Gastrocnemius medialis (tissue), 4 donors: ENCODE results near the gene RPL29. TPM values are rescaled to one million over a fixed set of nuclear protein-coding genes. Genes with fewer than 3 reads are reported as not detected.
A peak's percentile ranks its signal among the peaks of the same experiment; 100 is the strongest.

Source experiments
- ATAC-seq, 2 donors: fragments of 150-250 bp; one replicate each; pipeline ENCODE4 v1.9.1; 2016
- DNase-seq, 2 donors: peaks; one replicate each; pipeline ENCODE4 v3.0.0-alpha.2; 2019
- H3K27ac ChIP-seq, 4 donors: fragments of 200-600 bp; sonication (generic); 1 replicate in 1 of 4; 2 replicates in 3 of 4; pipeline ENCODE4 v1.5.1; 2016 to 2018; ENCODE audit warnings: mild to moderate bottlenecking in 2 of 4, moderate library complexity in 1 of 4
- H3K27me3 ChIP-seq, 3 donors: fragments of 200-600 bp; sonication (generic) in 2 of 3; 1 replicate in 1 of 3; 2 replicates in 2 of 3; pipeline versions ENCODE4 v1.5.1 to v1.6.0; 2016 to 2019; ENCODE audit warnings: mild to moderate bottlenecking in 1 of 3, moderate library complexity in 1 of 3
- H3K36me3 ChIP-seq, 2 donors: fragments of 200-600 bp; sonication (generic) in 1 of 2; one replicate each; pipeline ENCODE4 v1.5.1; 2017 to 2018
- H3K4me1 ChIP-seq, 2 donors: fragments of 200-600 bp; sonication (generic) in 1 of 2; one replicate each; pipeline ENCODE4 v1.5.1; 2016 to 2017; ENCODE audit warnings: mild to moderate bottlenecking in 2 of 2
- H3K4me3 ChIP-seq, 4 donors: fragments of 200-600 bp; sonication (generic) in 3 of 4; 1 replicate in 1 of 4; 2 replicates in 3 of 4; pipeline ENCODE4 v1.5.1; 2016 to 2019; ENCODE audit warnings: mild to moderate bottlenecking in 2 of 4
- H3K9me3 ChIP-seq, 3 donors: fragments of 200-600 bp; sonication (generic) in 2 of 3; 1 replicate in 1 of 3; 2 replicates in 2 of 3; pipeline ENCODE4 v1.5.1; 2016 to 2019
- POLR2A ChIP-seq, 2 donors: fragments of 450-650 bp; IDR thresholded peaks; one replicate each; pipeline ENCODE4 v1.6.1; 2017; ENCODE audit warnings: antibody characterized with exemption in 2 of 2, mild to moderate bottlenecking in 2 of 2, moderate library complexity in 2 of 2
- in situ Hi-C, 4 donors: fragments of 200-750 bp; cut with MboI; loops; one replicate each; pipeline versions ENCODE4 v1.15.0 to v1.8.0; 2017; ENCODE audit warnings: low sequenced_read_pairs in 4 of 4
- intact Hi-C: fragments of 100-400 bp; cut with DNase I; formaldehyde crosslinking; loops from one replicate; pipeline ENCODE4 v1.15.1; 2023; ENCODE audit warnings: low total_unique reads
- total RNA-seq, 4 donors: library from RNA; depleted of rRNA; stranded (reverse); fragments of >200 nt; gene quantifications; one replicate each; pipeline versions ENCODE4 v1.1.0 to v1.2.3, GENCODE V29; 2016
- TF ChIP-seq, protein P1 (sequence below), 5 experiments: fragments of 450-650 bp in 3 of 5; fragments of 200-600 bp in 2 of 5; sonication (generic) in 2 of 5; IDR thresholded peaks in 4 of 5; conservative IDR thresholded peaks in 1 of 5; 1 replicate in 4 of 5; 2 replicates in 1 of 5; pipeline ENCODE4 v1.5.1; 2016 to 2019; ENCODE audit warnings: antibody characterized with exemption in 5 of 5, mild to moderate bottlenecking in 3 of 5, moderate library complexity in 3 of 5

RPL29 gene
- total RNA-seq, 4 donors from 2014 or later, result 1,885 to 2,483 (median 2,154) TPM

DNA sequence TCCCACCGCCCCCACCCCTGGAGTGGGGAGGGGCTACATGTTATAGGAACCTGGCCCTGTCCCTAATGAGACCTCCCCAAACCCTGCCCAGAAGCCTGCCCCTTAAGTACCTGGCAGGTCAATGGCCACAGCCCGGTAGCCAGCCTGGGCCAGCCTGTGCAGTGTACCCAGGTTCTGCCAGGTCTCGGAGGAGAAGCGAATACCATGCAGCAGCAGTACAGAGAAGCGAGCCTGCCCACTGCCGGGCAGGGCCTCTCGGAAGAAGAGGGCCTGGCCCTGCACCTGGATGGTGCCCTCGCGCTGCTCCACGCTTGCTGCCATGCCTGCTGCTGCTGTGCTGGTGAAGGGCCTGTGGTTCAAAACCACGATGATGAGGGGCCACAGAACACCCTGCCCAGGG is 24.3 kb downstream of the RPL29 start:
- Histone ChIP-seq H3K27ac (peak overlapping the region; percentile 44 to 100 (median 56)), H3K27me3 (no peaks in the 10 kb centered on the region), H3K36me3 (no peaks in the 10 kb centered on the region), H3K4me1 (peaks cover 33 to 42% of the 10 kb centered on the region in 2 donors), H3K9me3 (no peaks in the 10 kb centered on the region), H3K4me3 (no peak overlapping the region)
- TF ChIP-seq, protein P1, sequence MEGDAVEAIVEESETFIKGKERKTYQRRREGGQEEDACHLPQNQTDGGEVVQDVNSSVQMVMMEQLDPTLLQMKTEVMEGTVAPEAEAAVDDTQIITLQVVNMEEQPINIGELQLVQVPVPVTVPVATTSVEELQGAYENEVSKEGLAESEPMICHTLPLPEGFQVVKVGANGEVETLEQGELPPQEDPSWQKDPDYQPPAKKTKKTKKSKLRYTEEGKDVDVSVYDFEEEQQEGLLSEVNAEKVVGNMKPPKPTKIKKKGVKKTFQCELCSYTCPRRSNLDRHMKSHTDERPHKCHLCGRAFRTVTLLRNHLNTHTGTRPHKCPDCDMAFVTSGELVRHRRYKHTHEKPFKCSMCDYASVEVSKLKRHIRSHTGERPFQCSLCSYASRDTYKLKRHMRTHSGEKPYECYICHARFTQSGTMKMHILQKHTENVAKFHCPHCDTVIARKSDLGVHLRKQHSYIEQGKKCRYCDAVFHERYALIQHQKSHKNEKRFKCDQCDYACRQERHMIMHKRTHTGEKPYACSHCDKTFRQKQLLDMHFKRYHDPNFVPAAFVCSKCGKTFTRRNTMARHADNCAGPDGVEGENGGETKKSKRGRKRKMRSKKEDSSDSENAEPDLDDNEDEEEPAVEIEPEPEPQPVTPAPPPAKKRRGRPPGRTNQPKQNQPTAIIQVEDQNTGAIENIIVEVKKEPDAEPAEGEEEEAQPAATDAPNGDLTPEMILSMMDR (IDR thresholded peaks at IDR 0.05 in 4 of 5, conservative IDR thresholded peaks at IDR 0.05 in 1 of 5), result no peak
- no peak for TF ChIP-seq POLR2A (IDR thresholded peaks at IDR 0.05)
- in situ Hi-C loops (no loop called here), intact Hi-C loops (loop anchor here (5.0 kb wide), 1 partner anchor 1389 kb away; no protein-coding TSS in a partner anchor)
- ATAC-seq (no peak), DNase-seq (no peak)

DNA sequence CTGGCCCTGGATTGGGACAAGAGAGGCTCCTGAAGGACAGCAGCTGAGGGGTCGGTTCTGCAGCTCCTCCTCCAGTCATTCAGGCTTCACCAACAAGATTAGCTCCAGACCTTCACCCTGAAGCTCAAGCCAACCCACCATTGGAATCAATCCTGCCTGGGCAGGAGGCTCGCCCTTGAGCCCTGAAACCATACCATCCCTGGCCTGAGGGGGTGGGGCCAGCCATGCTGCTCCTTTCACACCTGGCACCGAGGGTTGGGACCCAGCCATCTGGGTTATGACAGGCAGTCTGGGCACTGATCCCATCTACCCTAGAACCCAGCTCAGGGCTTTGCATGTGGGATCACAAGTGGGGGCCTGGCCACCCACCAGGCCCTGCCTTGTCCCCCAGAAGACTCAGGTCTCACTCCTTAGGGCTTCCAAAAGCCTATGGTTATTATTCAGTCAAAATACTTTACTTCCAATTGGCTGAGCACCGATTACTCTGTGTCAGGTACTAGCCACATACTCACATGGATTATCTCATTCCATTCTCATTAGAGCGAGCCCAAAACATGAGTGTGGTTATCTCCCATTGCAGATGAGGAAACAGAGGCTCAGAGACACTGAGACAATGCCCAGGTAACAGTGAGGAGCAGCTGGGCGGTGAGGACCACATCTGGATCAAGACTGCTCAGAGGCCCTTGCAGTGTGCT is 24.9 kb downstream of the RPL29 start:
- H3K4me1 ChIP-seq, result peaks cover 39 to 42% of the 10 kb centered on the region in 2 donors
- no peak for ATAC-seq
- no peaks in the 10 kb centered on the region for H3K9me3 ChIP-seq
- TF ChIP-seq, protein P1 (IDR thresholded peaks at IDR 0.05 in 4 of 5, conservative IDR thresholded peaks at IDR 0.05 in 1 of 5), result no peak
- no peak for TF ChIP-seq POLR2A (IDR thresholded peaks at IDR 0.05)
- H3K4me3 ChIP-seq, result no peak overlapping the region
- intact Hi-C loops, result loop anchor here (5.0 kb wide), 1 partner anchor 1388 kb away; no protein-coding TSS in a partner anchor
- no peaks in the 10 kb centered on the region for H3K27me3 ChIP-seq
- peak in 1 of 2 donors; percentile 58 for DNase-seq
- in situ Hi-C loops, result no loop called here
- peak overlapping the region; percentile 44 to 100 (median 56) for H3K27ac ChIP-seq
- H3K36me3 ChIP-seq, result no peaks in the 10 kb centered on the region

DNA sequence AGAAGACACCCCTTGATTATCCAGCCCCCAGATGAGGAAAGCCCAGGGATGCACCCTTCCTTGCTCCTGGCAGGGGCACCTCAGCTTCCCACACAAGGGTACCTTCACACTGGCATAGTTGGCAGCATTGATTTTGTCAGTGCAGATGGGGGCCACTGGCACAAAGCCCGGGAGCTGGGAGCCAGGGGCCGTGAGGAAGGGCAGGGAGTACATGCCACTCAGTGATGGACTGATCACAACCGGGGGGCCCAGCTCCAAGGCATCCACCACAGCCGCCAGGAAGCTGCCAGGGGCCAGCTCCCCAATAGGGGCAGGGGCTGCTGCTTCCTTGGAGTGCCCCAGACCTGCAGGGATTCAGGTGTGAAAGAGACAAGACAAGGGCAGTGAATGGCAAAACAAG is 25.9 kb downstream of the RPL29 start:
- no peak for TF ChIP-seq POLR2A (IDR thresholded peaks at IDR 0.05)
- TF ChIP-seq, protein P1 (IDR thresholded peaks at IDR 0.05 in 4 of 5, conservative IDR thresholded peaks at IDR 0.05 in 1 of 5), result no peak
- H3K27me3 ChIP-seq, result no peaks in the 10 kb centered on the region
- DNase-seq (no peak), ATAC-seq (no peak)
- in situ Hi-C loops (no loop called here), intact Hi-C loops (loop anchor here (5.0 kb wide), 2 partner anchors 1192 to 1388 kb away; partner anchors contain the start of gene PRKCD)
- no peaks in the 10 kb centered on the region for H3K36me3 ChIP-seq
- peaks cover 45 to 48% of the 10 kb centered on the region in 2 donors for H3K4me1 ChIP-seq
- H3K27ac ChIP-seq, result peak overlapping the region; percentile 44 to 100 (median 56)
- no peaks in the 10 kb centered on the region for H3K9me3 ChIP-seq
- no peak overlapping the region for H3K4me3 ChIP-seq

DNA sequence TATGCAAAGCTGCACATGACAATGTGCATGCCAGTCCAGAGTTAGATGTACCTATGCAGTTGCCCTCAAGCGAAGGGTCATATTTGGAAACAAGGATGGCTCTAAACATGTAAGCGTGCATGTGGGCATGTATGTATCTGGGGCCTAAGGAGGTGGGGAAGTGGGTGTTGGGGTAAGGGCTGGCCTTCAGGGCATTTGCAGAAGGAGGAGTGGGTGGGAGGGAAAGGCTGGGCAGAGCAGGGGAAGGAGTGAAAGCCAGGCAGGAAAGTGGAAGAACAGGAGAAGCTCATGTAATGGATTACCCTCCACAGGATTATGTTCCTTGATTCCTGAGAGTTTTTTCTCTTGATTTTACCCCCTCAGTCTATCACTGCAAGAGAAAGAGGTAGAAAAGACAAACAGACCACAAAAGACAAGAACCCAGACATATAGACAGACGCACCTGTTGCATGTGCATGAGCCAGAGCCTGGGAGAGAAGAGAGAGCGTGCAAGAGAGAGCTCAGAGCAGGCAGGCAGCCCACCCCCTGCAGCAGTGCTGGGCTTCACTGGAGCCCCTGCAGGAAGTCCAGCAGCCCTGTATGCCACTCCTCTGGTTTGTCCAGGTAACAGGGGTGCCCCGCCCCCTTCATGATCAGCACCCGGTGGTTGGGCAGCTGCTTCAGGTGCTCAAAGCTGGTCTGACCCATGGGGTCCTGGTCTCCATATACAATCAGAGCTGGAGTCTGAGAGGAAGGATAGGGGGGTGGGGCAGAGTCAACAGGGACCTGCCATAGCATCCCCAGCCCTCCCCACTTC is 26.6 kb downstream of the RPL29 start:
- in situ Hi-C loops (no loop called here), intact Hi-C loops (loop anchor here (5.0 kb wide), 1 partner anchor 1193 kb away; the partner anchor contains the start of gene PRKCD)
- ATAC-seq, result no peak
- peaks cover 47 to 48% of the 10 kb centered on the region in 2 donors for H3K4me1 ChIP-seq
- peak overlapping the region; percentile 90 to 100 (median 94) for H3K27ac ChIP-seq
- H3K27me3 ChIP-seq, result no peaks in the 10 kb centered on the region
- DNase-seq, result no peak
- TF ChIP-seq POLR2A (IDR thresholded peaks at IDR 0.05), result no peak
- TF ChIP-seq, protein P1 (IDR thresholded peaks at IDR 0.05 in 4 of 5, conservative IDR thresholded peaks at IDR 0.05 in 1 of 5), result no peak
- no peaks in the 10 kb centered on the region for H3K36me3 ChIP-seq
- no peaks in the 10 kb centered on the region for H3K9me3 ChIP-seq
- H3K4me3 ChIP-seq, result no peak overlapping the region
